IPS DF 4.7 (cell line): Measurements from ENCODE around the gene MED16.
"Not testable (repeated sequence)": the region's sequence is repeated elsewhere in the genome, so short reads cannot be mapped to it uniquely, and the experiment has no call there.

ENCODE experiments used
- DNase-seq: peaks from one replicate; pipeline ENCODE4 v3.0.0-alpha.2; 2013; ENCODE audit warnings: low spot score; ENCODE audit errors: extremely low read depth

MED16 gene

DNA sequence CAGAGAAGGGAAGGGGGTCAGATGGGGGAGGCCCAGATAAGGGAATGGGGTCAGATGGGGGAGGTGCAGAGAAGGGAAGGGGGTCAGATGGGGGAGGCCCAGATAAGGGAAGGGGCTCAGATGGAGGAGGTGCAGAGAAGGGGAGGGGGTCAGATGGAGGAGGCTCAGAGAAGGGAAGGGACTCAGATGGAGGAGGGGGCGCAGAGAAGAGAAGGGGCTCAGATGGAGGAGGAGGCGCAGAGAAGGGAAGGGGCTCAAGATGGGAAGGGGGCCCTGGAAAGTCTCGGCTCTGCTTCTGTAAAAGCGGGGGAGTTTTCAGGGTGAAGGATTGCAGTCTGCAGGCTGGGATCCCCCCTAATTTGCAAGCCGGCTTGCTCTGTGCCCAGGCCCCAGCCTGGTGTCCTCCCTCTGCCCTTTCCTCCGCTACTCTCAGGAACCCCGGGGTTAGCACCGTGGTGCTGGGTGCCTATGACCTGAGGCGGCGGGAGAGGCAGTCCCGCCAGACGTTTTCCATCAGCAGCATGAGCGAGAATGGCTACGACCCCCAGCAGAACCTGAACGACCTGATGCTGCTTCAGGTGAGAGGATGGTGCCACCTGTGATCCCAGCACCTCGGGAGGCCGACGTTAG is 63.7 kb downstream of the MED16 start:
- DNase-seq, result no peak

DNA sequence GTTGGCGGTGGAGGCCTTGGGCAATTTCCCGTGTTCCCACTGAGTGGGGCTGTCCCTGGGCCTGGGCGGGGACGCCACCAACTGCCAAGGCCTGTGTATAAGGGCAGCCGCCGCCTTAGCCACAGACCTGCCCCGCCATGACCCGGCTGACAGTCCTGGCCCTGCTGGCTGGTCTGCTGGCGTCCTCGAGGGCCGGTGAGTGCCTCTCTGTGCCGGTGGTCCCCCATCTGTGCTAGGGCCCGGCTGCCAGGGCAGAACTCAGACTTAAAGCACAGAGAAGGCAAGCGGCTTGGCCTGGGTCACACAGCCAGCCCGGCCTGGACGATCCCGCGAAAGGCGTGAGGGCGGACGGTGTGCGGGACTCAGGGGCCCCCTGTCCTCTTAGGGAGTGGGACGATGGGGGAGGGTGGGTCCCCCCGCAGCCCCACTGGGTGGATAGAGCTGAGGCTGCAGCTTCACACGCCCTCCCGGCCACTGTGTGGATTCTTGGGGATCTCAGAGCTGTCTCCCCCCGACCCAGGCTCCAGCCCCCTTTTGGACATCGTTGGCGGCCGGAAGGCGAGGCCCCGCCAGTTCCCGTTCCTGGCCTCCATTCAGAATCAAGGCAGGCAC is 65.2 kb downstream of the MED16 start, which contains the start of gene AZU1:
Gene AZU1 (plus strand): TSS at position 128 of the 612 bp plus-strand sequence. CDS start 10 bp downstream, at position 138.
- DNase-seq, result no peak

DNA sequence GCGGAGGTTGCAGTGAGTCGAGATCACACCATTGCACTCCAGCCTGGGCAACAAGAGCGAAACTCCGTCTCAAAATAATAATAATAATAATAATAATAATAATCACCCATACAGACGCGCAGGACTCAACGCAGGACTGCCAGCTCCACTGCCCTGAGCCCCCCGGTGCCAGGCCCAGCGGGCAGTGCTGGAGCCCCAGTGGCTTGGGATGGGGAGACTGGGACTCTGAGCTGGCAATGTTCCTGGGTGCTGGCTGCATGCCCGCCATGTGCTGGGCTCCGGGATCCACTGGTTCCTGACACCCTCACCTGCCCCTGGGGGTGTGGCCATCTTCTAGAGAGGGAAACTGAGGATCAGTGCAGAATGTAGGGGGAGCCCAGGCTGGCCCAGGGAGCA is 65.7 kb downstream of the MED16 start:
- DNase-seq, result no peak

DNA sequence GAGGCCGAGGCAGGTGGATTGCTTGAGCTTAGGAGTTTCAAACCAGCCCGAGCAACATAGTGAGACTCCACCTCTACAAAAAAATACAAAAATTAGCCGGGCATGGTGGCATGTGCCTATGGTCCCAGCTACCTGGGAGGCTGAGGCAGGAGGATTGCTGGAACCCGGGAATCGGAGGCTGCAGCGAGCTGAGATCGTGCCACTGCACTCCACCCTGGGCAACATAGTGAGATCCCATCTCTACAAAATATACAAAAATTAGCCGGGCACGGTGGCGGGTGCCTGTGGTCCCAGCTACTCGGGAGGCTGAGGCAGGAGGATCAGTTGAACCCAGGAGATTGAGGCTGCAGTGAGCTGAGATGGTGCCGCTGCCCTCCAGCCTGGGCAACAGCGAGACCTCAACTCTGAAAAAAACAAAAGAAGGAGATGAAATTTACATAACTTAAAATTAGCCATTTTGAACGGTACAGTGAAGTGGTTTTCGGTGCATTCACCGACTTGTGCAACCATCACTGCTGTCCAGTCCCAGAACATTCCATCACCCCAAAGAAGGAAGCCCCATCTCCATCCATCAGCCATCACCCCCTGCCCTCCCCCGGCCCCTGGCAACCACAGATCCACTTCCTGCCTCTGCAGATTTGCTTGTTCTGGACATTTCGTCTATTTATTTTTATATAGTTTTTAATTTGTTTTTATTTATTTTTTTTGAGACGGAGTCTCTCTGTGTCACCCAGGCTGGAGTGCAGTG is 66.9 kb downstream of the MED16 start:
- no peak for DNase-seq

DNA sequence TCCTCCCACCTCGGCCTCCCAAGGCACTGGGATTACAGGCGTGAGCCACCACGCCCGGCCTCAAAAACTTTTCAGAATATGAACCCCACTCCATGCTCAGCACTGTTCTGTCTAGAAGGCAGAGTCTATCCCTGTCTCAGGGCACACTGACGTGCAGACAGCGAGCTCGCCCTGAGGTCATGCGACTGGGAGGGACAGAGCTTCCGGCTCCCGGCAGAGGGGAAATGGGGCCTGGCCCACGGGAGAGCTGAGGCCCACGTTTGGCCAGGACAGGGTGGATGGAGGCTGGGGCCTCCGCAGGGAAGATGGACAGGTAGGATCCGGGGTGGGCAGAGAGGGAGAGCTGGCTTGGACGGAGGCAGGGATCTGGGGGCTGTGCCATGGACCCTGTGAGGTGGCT is 68.1 kb downstream of the MED16 start:
- DNase-seq, result no peak

DNA sequence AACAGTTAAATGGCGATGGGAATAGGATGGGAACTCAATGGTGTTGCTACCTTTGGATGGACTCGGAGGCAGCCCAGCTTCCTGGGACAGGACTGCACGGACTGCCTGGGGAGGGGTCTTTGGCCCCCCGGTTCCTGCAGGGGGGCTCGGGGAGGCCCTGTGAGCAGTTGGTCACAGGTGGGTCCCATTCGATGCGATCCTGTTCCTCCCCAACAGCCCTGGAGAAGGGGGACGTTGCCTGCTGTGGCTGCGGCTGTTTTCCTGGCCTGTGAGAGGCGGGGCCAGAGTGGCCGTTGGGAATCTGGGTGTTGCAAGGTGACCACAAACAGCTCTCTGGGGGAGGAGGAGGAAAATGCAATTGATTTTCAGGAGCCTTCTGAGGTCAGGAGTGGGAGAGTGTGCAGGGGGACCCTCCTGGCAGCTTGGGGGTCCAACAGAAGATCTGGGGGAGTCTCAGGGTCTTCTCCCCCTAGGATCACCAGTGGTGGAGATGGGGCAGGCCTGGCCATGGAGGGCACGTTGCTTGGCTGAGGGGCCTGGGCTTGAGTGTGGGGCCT is 69.3 kb downstream of the MED16 start:
- DNase-seq, result no peak

DNA sequence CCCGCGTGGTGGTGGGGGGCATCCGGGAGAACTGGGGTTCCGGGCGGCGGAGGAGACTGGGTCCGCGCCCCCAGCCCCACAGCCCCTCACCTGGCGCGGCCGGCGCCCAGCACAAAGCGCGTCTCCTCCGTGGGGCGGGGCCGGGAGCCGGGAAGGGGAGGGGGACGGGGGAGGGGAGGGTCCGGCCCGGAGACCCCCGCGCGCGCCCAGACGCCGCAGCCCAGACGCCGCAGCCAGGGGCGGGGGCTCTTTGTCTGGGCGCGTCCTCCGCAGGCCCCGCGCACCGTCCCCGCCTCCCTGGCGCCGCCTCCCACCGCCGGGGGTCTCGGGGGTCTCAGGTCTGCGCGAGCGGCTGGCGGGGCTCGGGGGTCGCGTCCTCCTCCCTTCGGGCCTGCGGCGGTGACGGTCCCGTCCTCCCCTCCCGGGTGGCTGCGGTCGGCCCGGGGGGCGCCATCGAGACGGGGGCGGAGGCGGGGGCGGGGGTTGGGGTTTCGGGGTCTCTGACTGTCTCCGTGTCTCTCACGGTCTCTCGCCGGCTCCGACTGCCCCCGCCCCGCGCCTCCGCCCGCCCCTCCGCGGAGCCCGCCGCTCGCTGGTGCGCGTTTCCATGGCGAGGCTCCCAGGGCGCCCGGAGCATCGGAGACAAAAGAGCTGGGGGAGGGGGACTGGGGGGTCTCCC is 71.0 kb downstream of the MED16 start, which contains the start of gene PLPPR3:
Gene PLPPR3 (minus strand): TSS at position 131 of the 679 bp plus-strand sequence. CDS start 396 bp downstream, outside the sequence.
- no peak for DNase-seq

DNA sequence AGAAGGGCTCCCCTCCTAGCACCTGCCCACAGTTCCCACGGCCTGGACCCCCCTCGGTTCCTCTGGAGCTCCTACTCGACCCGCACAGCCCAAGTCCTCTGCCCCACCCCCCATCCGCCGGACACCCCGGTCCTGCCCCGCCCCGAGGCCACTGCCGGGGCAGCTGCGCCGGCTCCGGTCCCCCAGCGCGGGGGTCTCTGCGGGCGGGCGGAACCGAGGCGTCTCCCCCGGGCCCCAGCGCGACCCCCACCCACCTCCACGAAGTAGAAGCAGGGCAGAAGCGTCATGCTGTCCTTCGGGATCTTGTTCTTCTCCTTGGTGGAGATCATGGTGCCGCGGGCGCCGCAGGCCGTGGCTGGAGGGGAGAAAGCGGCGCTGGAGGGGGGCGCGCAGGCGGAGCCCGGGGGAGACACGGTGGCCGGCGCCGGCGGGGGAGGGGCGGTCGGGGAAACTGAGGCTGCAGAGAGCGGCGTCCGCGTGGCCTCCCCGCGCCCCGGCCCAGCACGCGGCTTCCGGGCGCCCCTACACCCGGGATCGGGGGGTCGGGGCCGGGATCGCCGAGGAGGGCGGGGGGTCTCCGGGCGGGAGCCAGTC is 71.7 kb downstream of the MED16 start:
- DNase-seq, result no peak

DNA sequence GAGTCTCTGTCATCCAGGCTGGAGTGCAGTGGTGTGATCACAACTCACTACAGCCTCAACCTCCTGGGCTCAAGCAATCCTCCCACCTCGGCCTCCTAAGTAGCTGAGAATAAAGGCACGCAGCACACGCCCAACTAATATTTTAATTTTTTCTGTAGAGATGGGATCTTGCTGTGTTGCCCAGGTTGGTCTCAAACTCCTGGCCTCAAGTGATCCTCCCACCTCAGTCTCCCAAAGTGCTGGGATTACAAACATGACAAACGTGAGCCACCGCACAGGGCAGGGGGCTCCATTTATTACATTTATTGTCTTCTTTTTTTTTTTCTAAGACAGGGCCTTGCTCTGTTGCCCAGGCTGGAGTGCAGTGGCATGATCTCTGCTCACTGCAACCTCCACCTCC is 72.8 kb downstream of the MED16 start:
- not testable (repeated sequence) for DNase-seq
